ENCODE data around the gene EGFR. TPM values are rescaled to one million over a fixed set of nuclear protein-coding genes. Genes with fewer than 3 reads are reported as not detected.
A peak's percentile ranks its signal among the peaks of the same experiment; 100 is the strongest.

The EGFR gene
- total RNA-seq, 1 donor from 2014 or later, result 23.4 TPM

- peak; percentile 68 for DNase-seq (ENCODE audit: low spot score)
Observed at GRCh38 chr7:55100544-55101327, 81.9 kb downstream of the EGFR start.

GRCh38 chr7:55101359-55101758 lies 82.5 kb downstream of the EGFR start:
- no peak for DNase-seq (ENCODE audit: low spot score)

GRCh38 chr7:55104123-55104522 lies 85.3 kb downstream of the EGFR start:
- no peak for DNase-seq (ENCODE audit: low spot score)

- peak; percentile 46 for DNase-seq (ENCODE audit: low spot score)
Observed at GRCh38 chr7:55104712-55105433, 86.1 kb downstream of the EGFR start.

GRCh38 chr7:55105952-55106351 lies 87.1 kb downstream of the EGFR start:
- DNase-seq (ENCODE audit: low spot score), result no peak

GRCh38 chr7:55107946-55108345 lies 89.1 kb downstream of the EGFR start:
- DNase-seq (ENCODE audit: low spot score), result peak; percentile 76

- DNase-seq (ENCODE audit: low spot score), result no peak
Observed at GRCh38 chr7:55108401-55108800, 89.6 kb downstream of the EGFR start.

- DNase-seq (ENCODE audit: low spot score), result no peak
Observed at GRCh38 chr7:55108818-55109217, 90.0 kb downstream of the EGFR start.

GRCh38 chr7:55109404-55110167 lies 90.8 kb downstream of the EGFR start:
- peak; percentile 79 for DNase-seq (ENCODE audit: low spot score)

- DNase-seq (ENCODE audit: low spot score), result no peak
Observed at GRCh38 chr7:55110282-55110992, 91.6 kb downstream of the EGFR start.

- peak; percentile 72 for DNase-seq (ENCODE audit: low spot score)
Observed at GRCh38 chr7:55110993-55111361, 92.2 kb downstream of the EGFR start.

GRCh38 chr7:55112056-55112455 lies 93.2 kb downstream of the EGFR start:
- no peak for DNase-seq (ENCODE audit: low spot score)

GRCh38 chr7:55113760-55114540 lies 95.1 kb downstream of the EGFR start:
- no peak for DNase-seq (ENCODE audit: low spot score)

- no peak for DNase-seq (ENCODE audit: low spot score)
Observed at GRCh38 chr7:55117286-55117685, 98.5 kb downstream of the EGFR start.

GRCh38 chr7:55118426-55118825 lies 99.6 kb downstream of the EGFR start:
- no peak for DNase-seq (ENCODE audit: low spot score)

- DNase-seq (ENCODE audit: low spot score), result no peak
Observed at GRCh38 chr7:55119571-55119970, 100.8 kb downstream of the EGFR start.

GRCh38 chr7:55120074-55120473 lies 101.3 kb downstream of the EGFR start:
- no peak for DNase-seq (ENCODE audit: low spot score)

- DNase-seq (ENCODE audit: low spot score), result peak; percentile 90
Observed at GRCh38 chr7:55120501-55121198, 101.8 kb downstream of the EGFR start.

- DNase-seq (ENCODE audit: low spot score), result no peak
Observed at GRCh38 chr7:55121249-55121648, 102.4 kb downstream of the EGFR start.

- no peak for DNase-seq (ENCODE audit: low spot score)
Observed at GRCh38 chr7:55122263-55122662, 103.4 kb downstream of the EGFR start.
